DOHH2 (cell line): ENCODE measurements around the gene RALGAPB.

Experiments used
- H3F3A ChIP-seq: fragments of 200-600 bp; sonication (generic), shearing (Covaris generic); 2 replicates; pipeline ENCODE4 v1.6.0; 2016; ENCODE audit warnings: antibody characterized with exemption, mild to moderate bottlenecking; ENCODE audit not compliant: control insufficient read depth, insufficient read depth
- H3K27ac ChIP-seq: fragments of 200-600 bp; sonication (generic); 2 replicates; pipeline ENCODE4 v1.5.1; 2014; ENCODE audit warnings: low read depth, mild to moderate bottlenecking, low read length, moderate library complexity
- H3K27me3 ChIP-seq: fragments of 200-600 bp; sonication (generic); 2 replicates; pipeline ENCODE4 v1.6.1; 2014; ENCODE audit warnings: mild to moderate bottlenecking, low read length, mixed read lengths; ENCODE audit not compliant: control insufficient read depth
- H3K36me3 ChIP-seq: fragments of 200-600 bp; sonication (generic); 2 replicates; pipeline ENCODE4 v1.6.1; 2014; ENCODE audit warnings: mild to moderate bottlenecking, low read length, moderate library complexity, mixed read lengths; ENCODE audit not compliant: control insufficient read depth
- H3K4me1 ChIP-seq: fragments of 200-600 bp; sonication (generic); 2 replicates; pipeline ENCODE4 v1.6.1; 2014; ENCODE audit warnings: mild to moderate bottlenecking, low read length, mixed read lengths; ENCODE audit not compliant: control insufficient read depth
- H3K4me2 ChIP-seq: fragments of 200-600 bp; sonication (generic); 2 replicates; pipeline ENCODE4 v1.6.0; 2014; ENCODE audit warnings: mild to moderate bottlenecking, low read length, moderate library complexity
- H3K4me3 ChIP-seq: fragments of 200-600 bp; sonication (generic); 2 replicates; pipeline ENCODE4 v1.5.1; 2014; ENCODE audit warnings: mild to moderate bottlenecking, low read length, mixed read lengths
- H3K79me2 ChIP-seq: fragments of 200-600 bp; sonication (generic); 2 replicates; pipeline ENCODE4 v1.6.1; 2014; ENCODE audit warnings: mild to moderate bottlenecking, low read length, mixed read lengths; ENCODE audit not compliant: control insufficient read depth
- H3K9me2 ChIP-seq: fragments of 200-600 bp; sonication (generic); replicated peaks from 2 replicates; pipeline ENCODE4 v1.6.1; 2014; ENCODE audit warnings: mild to moderate bottlenecking, low read length, mixed read lengths; ENCODE audit not compliant: control insufficient read depth
- H3K9me3 ChIP-seq: fragments of 200-600 bp; sonication (generic); 2 replicates; pipeline ENCODE4 v1.6.1; 2014; ENCODE audit warnings: antibody characterized with exemption, low read length, mixed read lengths; ENCODE audit not compliant: control insufficient read depth, insufficient read depth
- H4K20me1 ChIP-seq: fragments of 200-600 bp; sonication (generic); 2 replicates; pipeline ENCODE4 v1.6.0; 2014; ENCODE audit warnings: low read depth, mild to moderate bottlenecking, antibody characterized with exemption, low read length, moderate library complexity; ENCODE audit not compliant: control insufficient read depth, insufficient read depth
- EZH2phosphoT487 ChIP-seq: fragments of 200-600 bp; sonication (generic); IDR thresholded peaks from 2 replicates; pipeline ENCODE4 v1.6.1; 2017; ENCODE audit warnings: borderline replicate concordance, mild to moderate bottlenecking, antibody characterized with exemption, low read length, moderate library complexity, mixed read lengths
- TF ChIP-seq, protein P1 (sequence below): fragments of 200-600 bp; sonication (generic); IDR thresholded peaks from one replicate; pipeline ENCODE4 v1.5.1; 2014; ENCODE audit warnings: antibody characterized with exemption, mild to moderate bottlenecking, low read depth, low read length; ENCODE audit not compliant: poor library complexity, severe bottlenecking

Gene RALGAPB

DNA sequence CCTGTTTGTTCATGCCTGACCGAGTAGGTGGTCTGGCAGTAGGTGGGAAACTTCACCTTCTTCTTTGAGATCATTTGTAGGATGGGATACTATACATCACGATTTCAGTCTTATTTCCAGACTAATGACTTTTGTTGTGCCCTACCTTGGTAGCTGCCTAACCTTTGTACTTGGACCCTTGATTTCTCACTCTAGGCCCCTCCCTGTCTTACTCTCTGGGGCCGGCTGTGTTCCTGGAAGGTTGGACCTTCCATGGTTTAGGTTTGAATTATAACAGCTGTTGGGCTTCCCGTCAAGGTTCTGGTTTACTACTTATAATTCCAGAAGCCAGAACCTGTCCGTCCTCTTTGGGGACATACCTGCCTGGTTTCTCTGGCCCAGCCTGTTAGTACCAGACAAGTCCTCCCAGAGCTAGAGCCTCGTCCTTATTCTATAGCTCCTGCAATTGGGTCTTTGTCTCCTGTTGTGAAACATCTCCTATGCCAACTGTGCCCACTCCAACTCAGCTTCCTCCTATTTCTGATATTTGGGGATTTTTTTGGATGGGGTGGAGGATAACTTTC, 93.5 kb downstream of the RALGAPB start:
- H3K27ac ChIP-seq: no peak overlapping the region
- TF ChIP-seq EZH2phosphoT487: no peak
- TF ChIP-seq, protein P1, sequence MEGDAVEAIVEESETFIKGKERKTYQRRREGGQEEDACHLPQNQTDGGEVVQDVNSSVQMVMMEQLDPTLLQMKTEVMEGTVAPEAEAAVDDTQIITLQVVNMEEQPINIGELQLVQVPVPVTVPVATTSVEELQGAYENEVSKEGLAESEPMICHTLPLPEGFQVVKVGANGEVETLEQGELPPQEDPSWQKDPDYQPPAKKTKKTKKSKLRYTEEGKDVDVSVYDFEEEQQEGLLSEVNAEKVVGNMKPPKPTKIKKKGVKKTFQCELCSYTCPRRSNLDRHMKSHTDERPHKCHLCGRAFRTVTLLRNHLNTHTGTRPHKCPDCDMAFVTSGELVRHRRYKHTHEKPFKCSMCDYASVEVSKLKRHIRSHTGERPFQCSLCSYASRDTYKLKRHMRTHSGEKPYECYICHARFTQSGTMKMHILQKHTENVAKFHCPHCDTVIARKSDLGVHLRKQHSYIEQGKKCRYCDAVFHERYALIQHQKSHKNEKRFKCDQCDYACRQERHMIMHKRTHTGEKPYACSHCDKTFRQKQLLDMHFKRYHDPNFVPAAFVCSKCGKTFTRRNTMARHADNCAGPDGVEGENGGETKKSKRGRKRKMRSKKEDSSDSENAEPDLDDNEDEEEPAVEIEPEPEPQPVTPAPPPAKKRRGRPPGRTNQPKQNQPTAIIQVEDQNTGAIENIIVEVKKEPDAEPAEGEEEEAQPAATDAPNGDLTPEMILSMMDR: no peak
- no peaks in the 10 kb centered on the region for H3F3A ChIP-seq
- H3K4me3 ChIP-seq: no peak overlapping the region
- peaks cover 31% of the 10 kb centered on the region for H3K36me3 ChIP-seq
- H3K27me3 ChIP-seq: no peaks in the 10 kb centered on the region
- no peaks in the 10 kb centered on the region for H3K9me3 ChIP-seq
- no peaks in the 10 kb centered on the region for H3K9me2 ChIP-seq
- H3K4me2 ChIP-seq: no peak overlapping the region
- H3K4me1 ChIP-seq: no peaks in the 10 kb centered on the region
- no peaks in the 10 kb centered on the region for H3K79me2 ChIP-seq
- H4K20me1 ChIP-seq: no peaks in the 10 kb centered on the region

DNA sequence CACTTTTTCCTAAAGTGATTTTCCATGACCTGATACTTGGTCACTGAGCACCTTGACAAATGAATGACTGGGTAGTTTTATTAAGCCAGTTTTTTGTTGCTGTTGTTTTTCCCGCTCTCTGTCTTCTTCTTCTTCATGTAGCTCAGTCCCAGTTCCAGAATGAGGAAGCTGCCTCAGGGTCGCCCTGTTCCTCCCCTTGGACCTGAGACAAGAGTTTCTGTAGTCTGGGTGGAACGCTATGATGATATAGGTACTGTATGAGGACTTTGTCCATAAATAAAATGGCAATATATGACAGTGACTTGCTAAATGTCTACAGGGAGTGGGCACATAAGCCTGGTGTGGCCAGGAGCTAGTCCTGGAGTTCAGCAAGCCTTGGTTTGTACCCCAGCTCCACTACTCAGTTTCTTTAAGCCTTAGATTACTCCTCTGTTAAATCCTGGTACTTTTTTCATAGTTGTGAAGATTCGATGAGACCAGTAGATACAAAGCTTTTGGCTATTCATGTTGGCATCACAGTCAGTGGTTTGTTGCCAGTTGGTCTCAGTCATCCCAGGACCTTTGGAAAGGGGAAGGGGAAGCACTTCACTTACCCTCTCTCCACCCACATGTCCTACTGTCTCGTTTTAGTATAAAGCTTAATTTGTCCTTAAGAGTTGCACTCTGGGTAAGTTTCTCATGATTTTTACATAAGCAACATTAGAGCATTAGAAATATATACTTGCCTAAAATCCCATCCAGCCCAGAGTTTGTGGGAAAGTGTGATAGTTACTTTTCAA, 97.3 kb downstream of the RALGAPB start:
- H3K9me2 ChIP-seq: no peaks in the 10 kb centered on the region
- no peaks in the 10 kb centered on the region for H3K9me3 ChIP-seq
- no peak overlapping the region for H3K27ac ChIP-seq
- no peak for TF ChIP-seq EZH2phosphoT487
- TF ChIP-seq, protein P1: no peak
- H3K4me3 ChIP-seq: no peak overlapping the region
- no peaks in the 10 kb centered on the region for H3F3A ChIP-seq
- no peak overlapping the region for H3K4me2 ChIP-seq
- H3K4me1 ChIP-seq: no peaks in the 10 kb centered on the region
- no peaks in the 10 kb centered on the region for H4K20me1 ChIP-seq
- H3K27me3 ChIP-seq: no peaks in the 10 kb centered on the region
- no peaks in the 10 kb centered on the region for H3K79me2 ChIP-seq
- peaks cover 38% of the 10 kb centered on the region for H3K36me3 ChIP-seq

DNA sequence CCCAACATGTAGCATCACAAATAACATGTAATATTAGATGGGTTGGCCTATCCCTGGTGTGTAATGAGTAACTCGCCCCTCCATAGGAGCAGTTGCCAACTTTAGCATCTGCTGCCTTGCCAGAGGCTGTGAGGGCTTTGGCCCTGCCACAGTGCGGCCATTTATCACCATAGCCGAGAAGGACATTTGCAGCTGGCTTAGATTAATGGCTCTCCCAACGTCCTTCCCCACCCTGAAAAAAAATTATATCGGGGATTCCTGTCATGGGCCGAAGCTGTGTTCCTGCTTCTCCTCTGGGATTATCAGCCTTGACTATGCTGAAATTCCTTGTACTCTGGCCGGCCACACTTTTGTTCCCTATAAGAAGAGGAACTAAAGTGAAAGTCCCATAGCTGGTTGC, 100.8 kb downstream of the RALGAPB start:
- no peak overlapping the region for H3K4me3 ChIP-seq
- H3K9me3 ChIP-seq: no peaks in the 10 kb centered on the region
- H3K27ac ChIP-seq: no peak overlapping the region
- peaks cover 42% of the 10 kb centered on the region for H3K36me3 ChIP-seq
- H3F3A ChIP-seq: no peaks in the 10 kb centered on the region
- H3K4me1 ChIP-seq: no peaks in the 10 kb centered on the region
- H3K9me2 ChIP-seq: no peaks in the 10 kb centered on the region
- no peaks in the 10 kb centered on the region for H3K27me3 ChIP-seq
- no peaks in the 10 kb centered on the region for H3K79me2 ChIP-seq
- TF ChIP-seq, protein P1: no peak
- no peak for TF ChIP-seq EZH2phosphoT487
- no peak overlapping the region for H3K4me2 ChIP-seq
- H4K20me1 ChIP-seq: no peaks in the 10 kb centered on the region
